Endometrial microvascular endothelial cells (primary cell): ENCODE data around the gene LRBA. TPM values are rescaled to one million over a fixed set of nuclear protein-coding genes. Genes with fewer than 3 reads are reported as not detected.

Experiments used
- in situ Hi-C: cut with HindIII; loops from 2 replicates; pipeline ENCODE4 v1.10.0; 2017; ENCODE audit warnings: low sequenced_read_pairs, low pct_unique_long_range_greater_than_20kb; ENCODE audit errors: inconsistent ontology term
- total RNA-seq: library from RNA; depleted of rRNA; stranded (reverse); fragments of >200 nt; gene quantifications from one replicate; pipeline ENCODE4 v1.2.3, GENCODE V29; 2015; ENCODE audit errors: inconsistent ontology term

The LRBA gene
- total RNA-seq, 1 donor from 2014 or later: 38.9 TPM

DNA sequence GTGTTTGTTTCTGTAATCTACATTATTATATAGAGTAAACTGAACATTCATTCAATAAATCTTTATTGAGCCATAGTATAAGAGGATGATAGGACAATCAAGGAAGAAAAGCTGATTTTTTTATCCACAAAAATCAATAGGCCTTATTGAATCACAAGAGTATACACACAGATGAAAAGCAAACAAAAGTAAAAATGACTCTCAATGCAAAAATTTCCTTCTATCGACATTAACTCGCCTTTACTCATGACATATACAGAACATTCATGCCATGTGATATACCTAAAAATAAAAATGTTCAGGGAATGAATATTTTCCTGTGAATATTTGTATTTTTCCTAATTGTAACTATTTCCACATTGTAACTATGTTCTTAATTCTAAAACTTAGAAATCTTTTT, 161.2 kb downstream of the LRBA start:
- in situ Hi-C loops: no loop called here

DNA sequence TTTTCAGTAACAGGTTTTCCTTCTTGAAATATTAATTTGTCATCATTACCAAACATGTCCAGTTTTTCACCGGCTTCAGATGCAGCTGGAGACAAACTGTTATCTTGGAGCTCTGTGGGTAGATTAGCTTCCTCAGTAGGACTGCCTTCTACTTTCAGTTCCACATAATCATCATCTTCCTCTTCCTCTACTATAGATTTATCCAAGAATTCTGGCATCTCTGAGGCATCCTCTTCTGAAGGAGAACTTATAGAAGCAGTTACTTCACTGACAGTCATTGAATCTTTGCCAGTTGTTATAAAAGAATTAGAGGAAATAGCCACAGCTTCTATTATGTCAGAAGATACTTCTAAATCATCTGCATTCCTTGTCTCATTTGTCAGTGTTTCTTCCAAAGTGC, 162.9 kb downstream of the LRBA start:
- in situ Hi-C loops: no loop called here

DNA sequence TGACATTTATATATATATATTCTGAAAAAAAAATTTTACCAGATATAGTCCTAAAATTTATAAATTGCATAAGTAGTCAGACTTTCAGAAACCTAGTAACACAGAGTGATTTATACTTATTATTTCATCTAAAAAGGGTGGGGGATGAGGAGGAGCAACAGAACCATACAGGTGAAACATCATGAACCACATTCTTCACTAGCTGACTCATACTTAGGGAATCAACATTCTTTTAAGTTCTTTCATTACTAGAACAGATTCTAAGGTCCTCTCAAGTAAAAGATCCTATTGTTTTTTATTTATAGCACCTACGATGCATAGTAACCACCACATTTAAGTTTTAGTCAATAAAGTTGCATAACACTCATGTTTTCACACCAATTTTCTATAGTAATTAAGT, 166.1 kb downstream of the LRBA start:
- in situ Hi-C loops: no loop called here

DNA sequence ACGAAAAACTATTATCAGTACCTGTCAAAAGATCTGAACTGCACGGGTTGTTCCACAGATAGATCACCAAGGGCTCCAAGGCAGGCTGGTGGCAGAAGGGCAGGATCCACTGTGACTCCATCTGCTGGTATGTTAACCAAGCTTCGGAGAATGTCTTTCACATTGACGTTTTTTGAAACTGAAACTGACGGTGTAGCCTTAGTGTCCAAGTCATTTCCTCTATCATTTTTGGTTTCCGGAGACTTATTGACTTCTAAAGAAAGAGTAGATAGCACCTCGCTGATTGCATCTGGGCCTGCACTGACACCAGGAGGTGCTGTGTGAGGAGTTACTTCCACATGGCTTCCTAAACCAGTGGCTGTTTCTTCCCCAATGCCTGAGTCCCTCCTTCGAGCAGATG, 186.9 kb downstream of the LRBA start:
- in situ Hi-C loops: no loop called here

DNA sequence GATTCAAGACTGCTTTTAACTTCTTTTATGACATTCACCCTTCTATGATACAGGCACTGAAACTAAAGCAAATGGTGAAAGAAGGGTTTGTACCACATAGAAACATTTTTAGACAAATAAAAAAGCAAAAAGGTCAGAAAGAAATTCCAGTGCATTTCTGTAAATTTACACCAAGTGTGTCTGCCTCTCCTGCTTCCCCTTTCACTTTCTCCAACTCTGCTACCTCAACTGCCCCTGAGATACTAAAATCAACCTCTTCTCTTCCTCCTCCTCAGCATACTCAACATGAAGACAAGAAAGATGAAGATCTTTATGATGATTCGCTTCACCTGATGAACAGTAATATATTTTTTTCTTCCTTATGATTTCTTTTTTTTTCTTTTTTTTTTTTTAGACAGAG, 187.9 kb downstream of the LRBA start:
- in situ Hi-C loops: no loop called here

DNA sequence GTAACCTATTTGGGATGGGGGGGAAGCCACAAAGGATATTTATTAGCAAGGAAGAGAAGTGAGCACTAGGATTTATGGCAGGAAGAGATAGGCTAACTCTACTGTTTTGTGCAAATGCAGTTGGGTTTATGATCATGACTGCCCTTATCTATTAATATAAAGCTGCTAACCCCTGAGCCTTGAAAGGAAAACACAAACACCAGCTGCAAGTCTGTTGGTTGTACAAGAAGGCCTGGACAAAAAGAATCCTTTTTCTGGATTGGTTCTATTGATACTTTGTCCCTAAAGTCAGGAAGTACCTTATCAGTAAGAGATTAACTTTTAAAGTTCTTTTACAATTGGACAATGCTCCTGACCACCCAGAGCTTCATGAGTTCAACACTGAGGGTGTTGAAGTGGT, 188.8 kb downstream of the LRBA start:
- in situ Hi-C loops: no loop called here

DNA sequence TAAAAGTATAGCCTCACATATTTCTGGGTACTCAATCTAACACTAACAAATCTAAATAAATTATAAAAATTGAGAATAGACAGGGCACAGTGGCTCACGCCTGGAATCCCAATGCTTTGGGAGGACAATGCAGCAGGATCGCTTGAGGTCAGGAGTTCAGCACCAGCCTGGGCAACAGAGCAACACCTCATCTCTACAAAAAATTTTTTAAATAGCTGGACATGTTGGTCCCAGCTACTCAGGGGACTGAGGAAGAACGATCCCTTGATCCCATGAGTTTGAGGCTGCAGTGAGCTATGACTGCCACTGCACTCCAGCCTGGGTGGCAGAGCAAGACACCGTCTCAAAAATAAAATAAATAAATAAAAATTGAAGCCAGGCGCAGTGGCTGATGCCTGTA, 192.7 kb downstream of the LRBA start:
- in situ Hi-C loops: no loop called here

DNA sequence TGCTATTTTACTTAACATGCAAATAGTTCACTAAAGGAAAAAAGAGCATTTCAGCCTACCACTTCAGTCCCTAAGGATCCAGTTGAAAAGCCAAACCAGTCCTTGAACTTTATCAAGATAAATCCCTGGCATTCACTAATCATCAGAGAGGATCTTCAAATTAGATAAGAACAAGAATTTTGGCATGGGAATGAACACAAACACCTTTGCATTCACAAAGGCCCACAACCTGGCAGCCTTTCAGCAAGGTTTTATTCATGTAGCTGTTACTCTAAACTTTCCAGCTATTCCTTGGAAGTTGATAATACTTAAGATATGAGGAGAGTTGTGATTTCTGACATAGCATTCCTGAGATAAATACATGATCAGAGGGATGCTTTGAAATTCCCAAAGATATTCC, 193.4 kb downstream of the LRBA start:
- in situ Hi-C loops: no loop called here

DNA sequence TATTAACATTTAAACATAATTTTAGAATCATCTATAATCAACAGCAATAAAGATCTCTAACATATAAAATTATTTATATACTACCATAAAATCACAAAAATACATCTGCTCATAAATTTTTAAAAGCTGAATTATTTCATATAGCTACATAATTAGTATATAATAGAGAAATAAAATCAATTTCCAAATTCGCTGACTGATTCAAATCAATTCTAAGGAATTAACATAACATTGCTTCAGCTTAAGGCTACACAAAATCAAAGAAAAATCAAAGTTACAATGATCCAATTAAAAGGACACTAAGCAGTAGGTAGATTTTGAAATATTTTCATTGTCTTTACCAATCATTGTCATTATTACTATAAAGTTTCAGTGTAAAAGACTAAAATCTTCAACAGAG, 194.7 kb downstream of the LRBA start:
- in situ Hi-C loops: no loop called here

DNA sequence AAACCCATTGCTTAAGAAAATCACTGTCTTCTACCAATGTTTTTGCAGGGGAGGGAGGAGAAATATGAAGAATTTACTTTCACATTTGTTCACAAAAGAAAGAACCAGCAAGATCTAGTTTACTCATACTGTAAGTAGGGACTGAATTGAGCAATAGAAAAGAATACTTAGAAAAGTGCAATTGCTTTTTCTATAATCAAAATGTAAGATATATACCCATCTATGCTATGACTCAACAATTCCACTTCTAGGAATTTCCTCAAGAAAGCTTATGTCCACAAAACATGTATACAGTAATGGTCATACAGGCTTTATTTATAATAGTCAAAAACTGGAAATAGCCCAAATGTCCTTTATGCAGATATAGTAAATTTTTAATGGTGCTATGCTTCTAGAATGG, 196.4 kb downstream of the LRBA start:
- in situ Hi-C loops: no loop called here

DNA sequence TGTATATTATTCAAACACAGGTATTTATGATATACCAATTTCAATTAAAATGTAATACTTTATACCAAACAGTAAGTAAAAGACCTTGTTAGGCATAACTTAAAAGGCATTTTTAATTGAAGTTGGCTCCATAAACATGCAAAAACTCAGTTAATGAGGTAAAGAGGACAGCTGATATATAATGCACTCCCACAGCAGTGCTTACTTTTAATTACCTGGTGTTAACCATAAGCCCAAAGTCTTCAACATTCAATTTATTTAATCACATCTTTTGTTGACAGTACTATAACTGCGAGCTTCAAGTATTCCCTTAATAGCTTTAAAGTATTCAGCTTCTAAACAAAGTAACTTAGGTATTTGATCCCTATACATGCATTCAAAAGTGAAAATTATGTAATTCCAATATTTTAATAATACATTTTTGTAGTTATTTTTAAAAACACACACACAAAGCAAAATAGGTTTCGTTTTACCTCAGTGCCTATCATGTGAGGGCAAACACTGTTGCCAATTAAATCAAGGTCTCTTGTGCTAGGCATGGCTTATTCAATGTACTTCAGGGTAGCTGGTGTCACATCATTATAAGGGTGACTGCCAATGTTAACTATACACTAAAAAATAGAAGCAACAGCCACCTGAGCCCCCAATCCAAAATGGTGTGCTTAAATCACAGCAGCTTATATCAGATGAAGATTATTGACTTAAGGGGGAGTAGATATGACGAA, 197.1 kb downstream of the LRBA start:
- in situ Hi-C loops: no loop called here

DNA sequence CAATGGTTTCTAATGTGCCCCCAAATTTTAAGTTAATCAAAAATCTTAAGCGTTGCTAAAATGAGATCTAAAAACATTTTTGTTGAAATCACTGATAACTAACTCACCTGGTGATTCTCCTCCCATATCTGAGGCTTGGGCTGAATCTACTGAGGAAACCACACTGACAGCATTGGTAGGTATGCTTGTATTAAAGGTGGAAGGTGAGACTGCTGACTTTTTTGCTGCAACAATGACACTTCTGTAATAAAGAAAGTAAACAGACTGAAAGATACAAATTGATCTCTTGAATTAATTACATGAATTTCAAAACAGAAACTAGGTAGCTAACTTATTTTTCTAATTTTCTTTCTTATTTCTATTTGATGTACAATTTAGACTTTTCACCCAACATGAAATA, 198.1 kb downstream of the LRBA start:
- in situ Hi-C loops: no loop called here

DNA sequence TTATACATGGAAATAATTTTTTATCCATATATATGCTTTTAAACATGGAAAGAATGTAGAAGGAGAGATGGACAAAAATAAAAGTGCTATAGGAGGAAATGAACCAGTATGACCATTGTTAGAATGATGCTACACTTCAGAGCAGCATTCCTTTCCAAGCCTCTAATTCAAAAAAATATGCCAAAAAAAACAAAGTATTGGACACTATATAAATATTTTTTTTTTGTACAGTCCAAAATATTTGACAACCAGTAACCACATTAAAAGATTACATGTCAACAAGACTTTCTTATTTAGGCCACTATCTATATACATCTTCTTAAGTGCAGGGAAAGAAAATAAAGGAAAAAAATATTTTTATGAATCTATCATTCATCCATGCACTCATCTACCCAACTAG, 198.6 kb downstream of the LRBA start:
- in situ Hi-C loops: no loop called here

DNA sequence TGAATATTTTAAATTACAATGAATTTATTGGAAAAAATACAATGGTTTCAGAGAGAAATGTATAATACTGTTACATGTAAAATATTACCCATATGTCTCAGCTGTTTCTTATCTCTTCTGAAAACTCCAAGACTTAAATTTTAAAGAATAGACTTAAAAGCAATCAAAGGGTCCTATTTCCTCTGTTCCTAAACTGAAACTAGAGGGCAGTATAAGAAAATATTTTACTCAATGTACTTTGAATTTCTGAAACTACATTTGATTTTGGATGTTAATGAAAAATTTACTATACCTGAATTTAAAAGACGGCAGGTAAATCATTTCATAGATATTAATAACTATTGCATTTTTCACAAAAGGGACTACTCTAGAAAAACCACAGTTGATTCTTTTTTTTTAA, 200.2 kb downstream of the LRBA start:
- in situ Hi-C loops: no loop called here

DNA sequence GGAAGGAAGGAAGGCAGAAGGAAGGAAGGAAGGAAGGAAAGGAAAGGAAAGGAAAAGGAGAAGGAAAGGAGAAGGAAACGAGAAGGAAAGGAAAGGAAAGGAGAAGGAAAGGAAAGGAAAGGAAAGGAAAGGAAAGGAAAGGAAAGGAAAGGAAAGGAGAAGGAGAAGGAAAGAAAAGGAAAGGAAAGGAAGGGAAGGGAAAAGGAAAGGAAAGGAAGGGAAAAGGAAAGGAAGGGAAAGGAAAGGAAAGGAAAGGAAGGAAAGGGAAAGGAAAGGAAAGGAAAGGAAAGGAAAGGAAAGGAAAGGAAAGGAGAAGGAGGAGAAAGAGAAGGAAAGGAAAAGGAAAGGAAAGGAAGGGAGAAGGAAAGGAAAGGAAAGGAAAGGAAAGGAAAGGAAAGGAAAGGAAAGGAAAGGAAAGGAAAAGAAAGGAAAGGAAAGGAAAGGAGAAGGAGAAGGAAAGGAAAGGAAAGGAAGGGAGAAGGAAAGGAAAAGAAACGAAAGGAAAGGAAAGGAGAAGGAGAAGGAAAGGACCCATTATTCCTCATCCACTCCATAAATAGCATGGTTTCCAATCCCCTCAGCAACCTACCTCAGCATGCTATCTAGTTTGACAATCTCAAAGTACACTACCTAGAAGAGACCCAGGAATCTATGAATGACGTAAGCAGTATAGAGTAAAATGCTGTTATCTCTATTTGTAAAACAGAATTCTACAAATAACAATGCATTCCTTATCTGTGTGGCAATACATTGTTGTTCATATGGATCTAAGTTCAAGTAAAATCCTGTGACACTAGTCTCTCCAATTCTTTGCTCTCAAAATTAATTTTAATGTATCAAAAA, 209.7 kb downstream of the LRBA start:
- in situ Hi-C loops: no loop called here

DNA sequence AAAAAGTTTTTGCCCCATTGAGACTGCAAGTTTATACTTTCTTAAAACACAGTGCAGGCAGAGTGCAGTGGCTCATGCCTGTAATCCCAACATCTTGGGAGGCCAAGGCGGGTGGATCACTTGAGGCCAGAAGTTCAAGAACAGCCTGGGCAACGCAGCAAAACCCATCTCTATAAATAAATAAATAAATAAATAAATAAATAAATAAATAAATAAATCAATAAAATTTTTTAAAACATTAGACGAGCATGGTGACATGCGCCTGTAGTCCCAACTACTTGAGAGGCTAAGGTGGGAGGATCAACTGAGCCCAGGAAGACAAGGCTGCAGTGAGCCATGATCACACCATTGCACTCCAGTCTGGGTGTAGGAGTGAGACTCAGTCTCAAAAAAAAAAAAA, 213.3 kb downstream of the LRBA start:
- in situ Hi-C loops: no loop called here

DNA sequence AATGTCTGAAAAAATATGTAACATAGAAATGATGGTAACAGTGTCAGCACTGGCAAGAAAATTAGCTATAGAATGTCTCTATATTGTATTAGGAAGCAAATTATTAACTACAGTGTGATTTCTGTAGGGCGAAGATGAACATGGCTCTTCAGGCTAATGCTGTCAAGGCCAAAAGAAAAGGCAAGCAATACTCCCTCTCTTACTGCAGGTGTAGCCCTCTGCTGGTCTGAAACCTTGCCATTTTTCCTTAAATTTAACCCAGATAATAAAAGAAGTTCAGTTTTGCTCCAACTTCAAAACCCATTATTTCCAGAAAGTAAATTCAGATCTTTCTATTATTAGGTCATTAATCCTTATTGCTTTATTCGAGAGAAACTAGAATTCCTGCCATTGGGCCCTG, 215.9 kb downstream of the LRBA start:
- in situ Hi-C loops: no loop called here

DNA sequence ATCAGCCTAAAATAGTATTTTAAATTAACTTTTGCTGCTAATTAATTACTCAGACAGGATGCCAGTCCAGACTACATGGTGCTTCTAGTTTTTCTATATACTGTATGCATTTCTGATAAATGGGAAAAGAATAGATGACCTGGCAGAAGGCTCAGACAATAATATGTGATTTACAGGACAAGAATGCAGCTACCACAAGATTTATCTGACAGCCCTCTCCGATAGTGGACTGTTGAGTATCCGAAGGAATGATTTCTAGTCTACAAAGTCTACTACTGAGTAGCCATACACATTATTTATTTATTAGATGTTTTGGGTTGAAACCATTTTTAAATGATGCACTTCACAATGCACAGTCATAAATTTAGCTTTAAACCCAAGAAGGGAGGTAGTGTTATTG, 220.4 kb downstream of the LRBA start:
- in situ Hi-C loops: no loop called here

DNA sequence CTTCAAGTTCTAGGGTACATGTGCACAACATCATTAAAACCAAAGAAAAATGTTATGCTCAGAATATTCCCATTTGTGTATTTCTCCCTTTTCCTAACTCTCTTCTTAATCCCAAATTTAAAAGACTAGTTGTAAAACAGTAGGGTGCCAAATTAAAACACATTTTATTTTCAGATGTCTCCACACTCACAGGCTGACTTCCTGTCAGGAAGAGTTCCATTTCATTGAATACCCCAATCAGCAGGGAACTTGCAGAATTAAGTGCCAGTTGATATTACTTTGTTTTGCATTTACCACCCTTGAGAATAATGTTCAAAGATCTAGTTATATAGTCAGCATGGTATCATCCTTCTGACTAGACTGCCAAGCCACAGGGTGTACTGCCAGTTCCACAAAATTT, 225.2 kb downstream of the LRBA start:
- in situ Hi-C loops: no loop called here

DNA sequence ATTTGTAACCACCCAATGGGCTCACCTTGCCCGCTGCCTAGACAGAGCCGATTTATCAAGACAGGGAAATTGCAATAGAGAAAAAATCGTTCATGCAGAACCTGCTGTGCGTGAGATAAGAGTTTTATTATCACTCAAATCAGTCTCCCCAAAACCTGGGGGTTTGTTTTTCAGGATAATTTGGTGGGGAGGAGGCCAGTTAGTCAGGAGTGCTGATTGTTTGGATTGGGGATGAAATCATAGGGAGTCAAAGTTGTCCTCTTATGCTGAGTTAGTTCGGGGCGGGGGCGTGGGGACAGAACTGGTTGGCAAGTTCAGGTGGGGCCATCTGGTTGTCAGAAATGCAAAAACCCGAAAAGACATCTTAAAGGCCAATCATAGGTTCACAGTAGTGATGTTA, 230.1 kb downstream of the LRBA start:
- in situ Hi-C loops: no loop called here

DNA sequence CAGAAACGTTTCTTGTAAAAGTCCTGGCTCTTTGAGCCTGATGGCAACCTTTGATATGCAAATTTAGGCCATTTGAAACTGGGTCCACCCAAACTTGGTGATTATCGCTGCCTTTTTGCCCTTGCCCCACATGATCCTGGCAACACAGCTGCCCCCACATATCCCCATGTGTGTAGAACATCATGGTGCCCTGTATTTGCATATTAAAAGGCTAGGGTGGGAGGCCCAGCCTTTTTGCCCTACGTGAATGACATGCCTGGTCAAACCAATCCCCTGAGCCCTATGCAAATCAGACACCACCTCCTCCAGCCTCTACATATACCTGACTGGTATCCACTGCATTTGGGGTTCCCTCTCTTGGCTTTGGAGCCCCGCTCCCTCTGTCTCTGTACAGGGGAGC, 230.8 kb downstream of the LRBA start:
- in situ Hi-C loops: no loop called here
